Measurements from ENCODE around the gene AOPEP. TPM values are rescaled to one million over a fixed set of nuclear protein-coding genes. Genes with fewer than 3 reads are reported as not detected.

Gene AOPEP
- total RNA-seq, 1 donor from 2014 or later: 25.8 TPM

DNA sequence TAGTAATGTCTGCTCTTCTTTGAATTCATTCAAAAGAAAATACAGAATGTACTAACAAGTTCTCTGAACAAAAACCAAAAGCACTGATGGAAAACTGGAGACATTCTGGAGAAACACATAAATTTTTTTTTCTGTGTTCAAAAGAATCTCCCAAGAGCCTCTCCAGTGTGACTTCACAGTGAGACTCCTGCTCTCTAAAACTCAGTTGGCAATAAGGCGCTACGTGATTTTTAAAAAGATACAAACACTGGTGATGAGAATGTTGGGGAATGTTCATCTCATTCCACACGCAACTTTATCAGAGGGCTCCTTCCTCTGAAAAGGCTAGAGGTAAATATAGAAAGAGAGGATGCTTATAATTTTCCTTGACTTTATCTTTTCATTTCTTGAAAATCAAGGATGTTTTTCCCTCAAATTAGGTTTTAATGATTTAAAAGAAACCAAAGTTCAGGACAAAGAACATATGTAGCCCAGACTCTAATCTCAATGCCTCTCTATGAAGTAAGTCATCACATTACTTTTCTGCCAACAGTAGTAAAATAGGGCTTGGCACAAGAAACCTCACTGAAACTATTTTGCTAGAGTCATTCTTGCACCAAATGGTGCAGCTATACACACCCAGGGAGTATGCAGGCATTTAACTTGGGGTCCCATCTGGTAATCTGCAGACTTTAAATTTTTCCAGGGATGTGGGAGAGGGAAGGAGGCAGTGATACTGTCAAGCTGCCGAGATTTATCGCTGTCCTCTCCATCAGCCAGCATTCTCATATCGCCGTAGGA is 12.9 kb upstream of the AOPEP start:
- H3K4me1 Mint-ChIP-seq (ENCODE audit: low read depth, unreplicated experiment): no peaks in the 10 kb centered on the region
- H3K36me3 Mint-ChIP-seq (ENCODE audit: unreplicated experiment): no peaks in the 10 kb centered on the region
- H3K27ac Mint-ChIP-seq (ENCODE audit: unreplicated experiment): no peak overlapping the region
- H3K27me3 Mint-ChIP-seq (ENCODE audit: unreplicated experiment): peaks cover under 1% of the 10 kb centered on the region
- H3K9me3 Mint-ChIP-seq (ENCODE audit: unreplicated experiment): no peaks in the 10 kb centered on the region
- H3K4me3 Mint-ChIP-seq (ENCODE audit: unreplicated experiment): no peak overlapping the region
- no peak for TF ChIP-seq CTCF (IDR thresholded peaks at IDR 0.05; ENCODE audit: partially characterized antibody, unreplicated experiment)
- DNase-seq: no peak

GRCh38 chr9:94714494-94714893 is 12.0 kb upstream of the AOPEP start:
- no peaks in the 10 kb centered on the region for H3K9me3 Mint-ChIP-seq (ENCODE audit: unreplicated experiment)
- H3K27ac Mint-ChIP-seq (ENCODE audit: unreplicated experiment): no peak overlapping the region
- no peak for TF ChIP-seq CTCF (IDR thresholded peaks at IDR 0.05; ENCODE audit: partially characterized antibody, unreplicated experiment)
- no peak overlapping the region for H3K4me3 Mint-ChIP-seq (ENCODE audit: unreplicated experiment)
- no peaks in the 10 kb centered on the region for H3K4me1 Mint-ChIP-seq (ENCODE audit: low read depth, unreplicated experiment)
- H3K27me3 Mint-ChIP-seq (ENCODE audit: unreplicated experiment): peaks cover 2% of the 10 kb centered on the region
- DNase-seq: no peak
- no peaks in the 10 kb centered on the region for H3K36me3 Mint-ChIP-seq (ENCODE audit: unreplicated experiment)

- no peaks in the 10 kb centered on the region for H3K9me3 Mint-ChIP-seq (ENCODE audit: unreplicated experiment)
- no peak for DNase-seq
- no peak overlapping the region for H3K27ac Mint-ChIP-seq (ENCODE audit: unreplicated experiment)
- H3K36me3 Mint-ChIP-seq (ENCODE audit: unreplicated experiment): no peaks in the 10 kb centered on the region
- TF ChIP-seq CTCF (IDR thresholded peaks at IDR 0.05; ENCODE audit: partially characterized antibody, unreplicated experiment): no peak
- H3K4me1 Mint-ChIP-seq (ENCODE audit: low read depth, unreplicated experiment): no peaks in the 10 kb centered on the region
- no peak overlapping the region for H3K4me3 Mint-ChIP-seq (ENCODE audit: unreplicated experiment)
- peaks cover 3% of the 10 kb centered on the region for H3K27me3 Mint-ChIP-seq (ENCODE audit: unreplicated experiment)
Measured at GRCh38 chr9:94717761-94718160, 8.7 kb upstream of the AOPEP start.

DNA sequence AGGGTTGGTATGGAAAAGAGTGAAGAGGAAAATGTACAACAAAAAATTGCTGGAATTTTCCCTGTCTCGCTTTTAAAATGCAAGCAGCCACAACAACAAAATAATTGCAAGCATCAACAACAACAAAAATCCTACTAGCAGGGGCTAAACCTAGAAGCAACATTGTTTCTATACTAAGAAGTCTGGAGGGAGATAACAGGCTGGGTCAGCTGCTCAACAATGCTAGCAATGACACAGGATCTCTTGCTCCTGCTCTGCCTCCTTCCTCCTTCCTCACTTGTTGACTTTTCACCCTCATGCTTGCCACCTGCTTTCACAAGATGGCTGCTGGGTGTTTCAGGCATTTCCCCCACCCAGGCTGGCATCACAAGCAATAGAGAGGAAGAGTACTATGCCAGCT is 7.6 kb upstream of the AOPEP start:
- TF ChIP-seq CTCF (IDR thresholded peaks at IDR 0.05; ENCODE audit: partially characterized antibody, unreplicated experiment): no peak
- no peak overlapping the region for H3K4me3 Mint-ChIP-seq (ENCODE audit: unreplicated experiment)
- H3K27me3 Mint-ChIP-seq (ENCODE audit: unreplicated experiment): peaks cover 3% of the 10 kb centered on the region
- no peaks in the 10 kb centered on the region for H3K9me3 Mint-ChIP-seq (ENCODE audit: unreplicated experiment)
- no peak for DNase-seq
- H3K4me1 Mint-ChIP-seq (ENCODE audit: low read depth, unreplicated experiment): no peaks in the 10 kb centered on the region
- H3K27ac Mint-ChIP-seq (ENCODE audit: unreplicated experiment): no peak overlapping the region
- H3K36me3 Mint-ChIP-seq (ENCODE audit: unreplicated experiment): no peaks in the 10 kb centered on the region

GRCh38 chr9:94719878-94720277 is 6.6 kb upstream of the AOPEP start:
- no peak for TF ChIP-seq CTCF (IDR thresholded peaks at IDR 0.05; ENCODE audit: partially characterized antibody, unreplicated experiment)
- Mint-ChIP-seq H3K9me3 (ENCODE audit: unreplicated experiment) (no peaks in the 10 kb centered on the region), H3K27me3 (ENCODE audit: unreplicated experiment) (peaks cover 3% of the 10 kb centered on the region), H3K4me1 (ENCODE audit: low read depth, unreplicated experiment) (no peaks in the 10 kb centered on the region), H3K36me3 (ENCODE audit: unreplicated experiment) (no peaks in the 10 kb centered on the region), H3K4me3 (ENCODE audit: unreplicated experiment) (no peak overlapping the region), H3K27ac (ENCODE audit: unreplicated experiment) (no peak overlapping the region)
- no peak for DNase-seq
